Vagina (tissue), 2 donors: Measurements from ENCODE around the gene GRXCR2. TPM values are rescaled to one million over a fixed set of nuclear protein-coding genes. Genes with fewer than 3 reads are reported as not detected.

Experiments used
- DNase-seq, 2 donors: peaks; one replicate each; pipeline ENCODE4 v3.0.0-alpha.2; 2017; ENCODE audit errors: extremely low spot score in 2 of 2
- H3K27ac ChIP-seq: fragments of 200-600 bp; sonication (generic); one replicate; pipeline ENCODE4 v1.5.1; 2019
- H3K27me3 ChIP-seq: fragments of 200-600 bp; sonication (generic); one replicate; pipeline ENCODE4 v1.5.1; 2019
- H3K36me3 ChIP-seq, 2 donors: fragments of 200-600 bp; sonication (generic); one replicate each; pipeline ENCODE4 v1.5.1; 2017 to 2019
- H3K4me1 ChIP-seq: fragments of 200-600 bp; sonication (generic); one replicate; pipeline ENCODE4 v1.5.1; 2019
- H3K4me3 ChIP-seq, 2 donors: fragments of 200-600 bp; sonication (generic); 1 replicate in 1 of 2; 2 replicates in 1 of 2; pipeline ENCODE4 v1.5.1; 2016 to 2019
- H3K9me3 ChIP-seq: fragments of 200-600 bp; sonication (generic); one replicate; pipeline ENCODE4 v1.5.1; 2019
- POLR2A ChIP-seq, 2 donors: fragments of 450-650 bp; IDR thresholded peaks; one replicate each; pipeline ENCODE4 v1.6.1; 2017; ENCODE audit warnings: antibody characterized with exemption in 2 of 2, mild to moderate bottlenecking in 2 of 2, moderate library complexity in 2 of 2
- POLR2AphosphoS5 ChIP-seq, 2 donors: sonication (generic); formaldehyde crosslinking; IDR thresholded peaks; one replicate each; pipeline ENCODE4 v1.9.0; 2017; ENCODE audit warnings: antibody characterized with exemption in 2 of 2, mild to moderate bottlenecking in 2 of 2, low read depth in 1 of 2; ENCODE audit not compliant: insufficient read depth in 1 of 2
- intact Hi-C: fragments of 100-400 bp; cut with DNase I; formaldehyde crosslinking; loops from one replicate; pipeline ENCODE4 v1.15.1; 2023
- total RNA-seq: library from RNA; depleted of rRNA; stranded (reverse); fragments of >200 nt; gene quantifications from one replicate; pipeline ENCODE4 v1.2.3, GENCODE V29; 2016
- TF ChIP-seq, protein P1 (sequence below), 3 experiments: fragments of 450-650 bp in 2 of 3; fragments of 200-600 bp in 1 of 3; sonication (generic) in 1 of 3; IDR thresholded peaks; one replicate each; pipeline ENCODE4 v1.5.1; 2017 to 2019; ENCODE audit warnings: antibody characterized with exemption in 3 of 3, mild to moderate bottlenecking in 2 of 3, moderate library complexity in 2 of 3

The GRXCR2 gene
- total RNA-seq, 1 donor from 2014 or later, result not detected

DNA sequence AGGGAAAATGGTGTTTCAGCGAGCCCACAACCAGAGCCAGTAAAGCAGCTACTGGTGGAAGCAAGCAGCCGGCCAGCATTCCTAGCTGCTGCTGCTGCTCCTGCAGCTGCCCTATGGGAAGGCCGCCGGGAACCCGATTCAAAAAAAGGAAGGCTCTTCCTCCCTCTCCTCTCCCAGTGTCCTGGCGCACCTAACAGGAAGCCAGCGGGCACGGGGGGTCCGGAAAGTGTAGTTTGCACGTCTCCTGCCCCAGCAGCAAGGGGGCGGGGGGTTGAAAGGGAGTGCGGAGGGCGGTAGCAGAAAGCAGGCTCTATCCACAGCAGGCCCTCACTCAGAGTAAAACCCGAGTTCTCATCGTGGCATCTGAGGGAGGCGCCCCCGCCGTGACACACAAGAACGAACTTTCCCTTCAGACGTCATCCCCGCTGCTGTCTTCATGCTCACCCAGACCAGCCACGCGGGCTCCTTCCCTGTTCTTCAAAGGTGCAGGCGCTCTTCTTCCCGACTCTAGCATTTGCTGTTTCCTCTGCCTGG, 16.5 kb downstream of the GRXCR2 start:
- H3K36me3 ChIP-seq, result no peaks in the 10 kb centered on the region
- H3K27ac ChIP-seq, result peak overlapping the region; percentile 57
- no peaks in the 10 kb centered on the region for H3K9me3 ChIP-seq
- TF ChIP-seq POLR2A (IDR thresholded peaks at IDR 0.05) (no peak), POLR2AphosphoS5 (IDR thresholded peaks at IDR 0.05; ENCODE audit: insufficient read depth in 1 of 2, low read depth in 1 of 2) (peak in 1 of 2 donors; percentile 61)
- TF ChIP-seq, protein P1, sequence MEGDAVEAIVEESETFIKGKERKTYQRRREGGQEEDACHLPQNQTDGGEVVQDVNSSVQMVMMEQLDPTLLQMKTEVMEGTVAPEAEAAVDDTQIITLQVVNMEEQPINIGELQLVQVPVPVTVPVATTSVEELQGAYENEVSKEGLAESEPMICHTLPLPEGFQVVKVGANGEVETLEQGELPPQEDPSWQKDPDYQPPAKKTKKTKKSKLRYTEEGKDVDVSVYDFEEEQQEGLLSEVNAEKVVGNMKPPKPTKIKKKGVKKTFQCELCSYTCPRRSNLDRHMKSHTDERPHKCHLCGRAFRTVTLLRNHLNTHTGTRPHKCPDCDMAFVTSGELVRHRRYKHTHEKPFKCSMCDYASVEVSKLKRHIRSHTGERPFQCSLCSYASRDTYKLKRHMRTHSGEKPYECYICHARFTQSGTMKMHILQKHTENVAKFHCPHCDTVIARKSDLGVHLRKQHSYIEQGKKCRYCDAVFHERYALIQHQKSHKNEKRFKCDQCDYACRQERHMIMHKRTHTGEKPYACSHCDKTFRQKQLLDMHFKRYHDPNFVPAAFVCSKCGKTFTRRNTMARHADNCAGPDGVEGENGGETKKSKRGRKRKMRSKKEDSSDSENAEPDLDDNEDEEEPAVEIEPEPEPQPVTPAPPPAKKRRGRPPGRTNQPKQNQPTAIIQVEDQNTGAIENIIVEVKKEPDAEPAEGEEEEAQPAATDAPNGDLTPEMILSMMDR (IDR thresholded peaks at IDR 0.05), result no peak
- intact Hi-C loops, result no loop called here
- peaks cover 21% of the 10 kb centered on the region for H3K4me1 ChIP-seq
- DNase-seq, result no peak
- H3K4me3 ChIP-seq, result peak overlapping the region; percentile 44 to 51
- no peaks in the 10 kb centered on the region for H3K27me3 ChIP-seq

DNA sequence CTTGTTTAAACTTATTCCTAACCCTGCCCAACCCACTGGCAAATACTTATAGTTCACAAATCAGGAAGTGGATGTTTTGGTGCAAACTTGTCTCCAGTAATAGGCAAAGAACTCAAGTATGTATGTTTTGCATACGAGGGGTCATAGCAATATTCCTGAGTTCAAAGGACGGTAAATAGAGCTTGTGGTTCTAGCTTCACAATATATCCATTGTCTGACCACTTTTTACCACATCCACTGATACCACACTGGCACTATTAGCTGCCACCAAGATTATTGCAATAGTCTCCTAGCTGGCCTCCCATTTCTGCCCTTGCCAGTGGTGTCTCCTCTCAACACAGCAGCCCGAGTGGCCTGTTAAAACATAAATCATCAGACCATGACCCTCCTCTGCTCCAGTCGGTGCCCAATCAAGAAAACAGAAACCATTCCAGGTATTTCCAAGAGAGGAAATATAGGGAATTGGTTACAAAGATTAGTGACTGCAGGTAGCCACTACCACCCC, 17.0 kb downstream of the GRXCR2 start:
- DNase-seq, result no peak
- Histone ChIP-seq H3K4me3 (peak overlapping the region; percentile 44 to 51), H3K36me3 (no peaks in the 10 kb centered on the region), H3K27me3 (no peaks in the 10 kb centered on the region), H3K4me1 (peaks cover 21% of the 10 kb centered on the region), H3K27ac (peak overlapping the region; percentile 57), H3K9me3 (no peaks in the 10 kb centered on the region)
- TF ChIP-seq POLR2A (IDR thresholded peaks at IDR 0.05) (no peak), POLR2AphosphoS5 (IDR thresholded peaks at IDR 0.05; ENCODE audit: insufficient read depth in 1 of 2, low read depth in 1 of 2) (no peak)
- TF ChIP-seq, protein P1 (IDR thresholded peaks at IDR 0.05), result no peak
- intact Hi-C loops, result no loop called here

DNA sequence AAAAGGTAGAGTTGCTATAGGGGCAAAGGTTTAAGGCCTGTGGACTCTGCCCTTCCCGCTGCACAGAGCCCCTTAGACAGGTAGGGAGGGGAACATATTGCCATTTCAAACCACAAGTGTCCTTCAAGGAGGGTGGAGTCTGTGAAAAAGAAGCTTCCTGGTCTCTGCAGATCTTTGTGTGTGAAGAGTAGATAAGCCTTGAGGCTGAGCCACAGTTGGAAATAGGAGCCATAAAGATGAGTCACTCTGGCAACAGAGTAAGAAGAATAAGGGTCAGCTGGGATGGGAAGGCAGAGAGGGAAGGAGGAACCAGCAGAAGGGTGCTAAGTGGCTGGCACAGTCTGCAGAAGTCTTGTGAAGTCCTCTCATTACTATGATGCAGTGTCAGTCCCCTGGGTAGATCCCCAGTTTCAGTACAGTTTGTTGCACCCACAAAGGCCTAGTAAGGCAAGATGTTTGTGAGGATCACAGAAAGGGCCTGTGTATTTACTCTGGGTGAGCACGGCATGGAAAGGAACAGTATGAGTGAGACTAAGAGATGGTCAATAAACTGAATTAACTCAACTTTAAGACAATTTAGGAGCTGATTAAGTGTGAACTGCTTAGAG, 18.1 kb downstream of the GRXCR2 start:
- no peaks in the 10 kb centered on the region for H3K27me3 ChIP-seq
- no peak overlapping the region for H3K27ac ChIP-seq
- no peak for DNase-seq
- TF ChIP-seq POLR2A (IDR thresholded peaks at IDR 0.05), result no peak
- TF ChIP-seq, protein P1 (IDR thresholded peaks at IDR 0.05), result no peak
- H3K9me3 ChIP-seq, result no peaks in the 10 kb centered on the region
- H3K4me3 ChIP-seq, result no peak overlapping the region
- intact Hi-C loops, result no loop called here
- H3K4me1 ChIP-seq, result peaks cover 21% of the 10 kb centered on the region
- H3K36me3 ChIP-seq, result no peaks in the 10 kb centered on the region

DNA sequence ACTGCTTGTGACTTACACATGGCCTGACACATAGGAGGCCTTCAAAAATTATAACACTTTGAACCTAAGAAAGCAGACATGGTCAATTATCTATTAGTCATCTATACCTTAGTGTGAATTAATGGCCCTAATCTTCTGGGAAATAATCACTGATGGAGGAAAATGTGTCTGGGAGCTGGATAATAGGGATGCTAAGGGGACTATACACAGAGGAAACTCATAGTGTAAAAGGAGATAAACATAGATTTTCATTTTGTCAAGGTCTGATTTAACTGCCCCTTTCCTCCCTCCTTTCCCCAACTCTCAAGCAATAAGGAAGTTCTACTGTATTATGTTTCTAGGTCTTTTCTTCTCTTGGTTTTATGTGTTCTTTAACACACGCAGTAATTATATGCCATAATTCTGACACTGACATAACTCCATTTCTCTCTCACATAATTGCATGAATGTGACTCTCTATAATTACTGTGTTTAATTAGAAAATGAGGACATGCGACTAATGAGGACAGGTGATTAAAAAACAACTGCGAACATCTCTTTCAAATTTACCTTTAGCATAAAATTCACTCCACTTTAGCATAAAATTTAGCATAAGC, 18.9 kb downstream of the GRXCR2 start:
- no peak overlapping the region for H3K4me3 ChIP-seq
- H3K4me1 ChIP-seq, result peaks cover 21% of the 10 kb centered on the region
- no peaks in the 10 kb centered on the region for H3K9me3 ChIP-seq
- no peak overlapping the region for H3K27ac ChIP-seq
- no peak for TF ChIP-seq POLR2AphosphoS5 (IDR thresholded peaks at IDR 0.05; ENCODE audit: insufficient read depth in 1 of 2, low read depth in 1 of 2)
- TF ChIP-seq, protein P1 (IDR thresholded peaks at IDR 0.05), result no peak
- no peak for TF ChIP-seq POLR2A (IDR thresholded peaks at IDR 0.05)
- intact Hi-C loops, result no loop called here
- H3K36me3 ChIP-seq, result no peaks in the 10 kb centered on the region
- DNase-seq, result no peak
- H3K27me3 ChIP-seq, result no peaks in the 10 kb centered on the region

DNA sequence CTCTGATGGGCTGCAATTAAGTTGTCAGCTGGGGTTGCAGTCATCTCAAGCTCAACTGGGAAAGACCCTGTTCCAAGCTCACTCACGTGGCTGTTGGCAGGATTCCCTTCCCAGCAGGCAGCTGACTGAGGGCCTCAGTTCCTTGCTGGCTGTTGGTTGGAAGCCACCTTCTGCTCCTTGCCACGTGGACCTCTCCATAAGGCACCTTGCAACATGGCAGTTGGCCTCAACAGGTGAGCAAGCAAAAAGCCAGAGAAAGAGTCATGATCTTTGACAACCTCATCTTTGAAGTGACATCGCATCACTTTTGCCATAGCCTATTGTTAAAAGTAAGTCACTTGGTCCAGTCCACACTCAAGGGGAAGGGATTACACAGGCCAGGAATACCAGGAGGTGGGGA, 19.8 kb downstream of the GRXCR2 start:
- no peak for DNase-seq
- H3K27ac ChIP-seq, result no peak overlapping the region
- no peaks in the 10 kb centered on the region for H3K9me3 ChIP-seq
- H3K36me3 ChIP-seq, result no peaks in the 10 kb centered on the region
- peaks cover 21% of the 10 kb centered on the region for H3K4me1 ChIP-seq
- TF ChIP-seq POLR2AphosphoS5 (IDR thresholded peaks at IDR 0.05; ENCODE audit: insufficient read depth in 1 of 2, low read depth in 1 of 2) (no peak), POLR2A (IDR thresholded peaks at IDR 0.05) (no peak)
- TF ChIP-seq, protein P1 (IDR thresholded peaks at IDR 0.05), result no peak
- no peaks in the 10 kb centered on the region for H3K27me3 ChIP-seq
- H3K4me3 ChIP-seq, result no peak overlapping the region
- intact Hi-C loops, result no loop called here
